GM12892 (cell line): ENCODE results near the gene AKAP8L.

Experiments used
- POLR2A ChIP-seq: IDR thresholded peaks from 2 replicates; pipeline ENCODE4 v1.6.1; 2011; ENCODE audit warnings: low read depth, low read length, control low read depth
- POLR2AphosphoS5 ChIP-seq: IDR thresholded peaks from 2 replicates; pipeline ENCODE4 v1.6.1; 2011; ENCODE audit warnings: low read depth, low read length, control low read depth

GRCh38 chr19:15400521-15401396, 18.0 kb downstream of the AKAP8L start:
- TF ChIP-seq POLR2A, result no peak
- TF ChIP-seq POLR2AphosphoS5, result no peak
